Endodermal cell (in vitro differentiated cells): Measurements from ENCODE around the gene C5orf15. TPM values are rescaled to one million over a fixed set of nuclear protein-coding genes. Genes with fewer than 3 reads are reported as not detected.

ENCODE experiments used
- DNase-seq: peaks from one replicate; pipeline ENCODE4 v3.0.0-alpha.2; 2017
- H3K27ac ChIP-seq: 2 replicates; pipeline ENCODE4 v1.5.1; 2013; ENCODE audit warnings: mild to moderate bottlenecking, low read depth, low read length, moderate library complexity
- H3K27me3 ChIP-seq: 2 replicates; pipeline ENCODE4 v1.6.1; 2013; ENCODE audit warnings: mild to moderate bottlenecking, low read length, moderate library complexity; ENCODE audit not compliant: insufficient read depth, control insufficient read depth, poor library complexity, severe bottlenecking
- H3K36me3 ChIP-seq: 2 replicates; pipeline ENCODE4 v1.7.0; 2013; ENCODE audit warnings: mild to moderate bottlenecking, low read length, moderate library complexity; ENCODE audit not compliant: control insufficient read depth, insufficient read depth
- H3K4me1 ChIP-seq: one replicate; pipeline ENCODE4 v1.7.0; 2013; ENCODE audit warnings: low read length; ENCODE audit not compliant: control insufficient read depth, insufficient read depth
- H3K4me3 ChIP-seq: 2 replicates; pipeline ENCODE4 v1.5.1; 2013; ENCODE audit warnings: mild to moderate bottlenecking, low read length, moderate library complexity
- H3K9ac ChIP-seq: 2 replicates; pipeline ENCODE4 v1.6.1; 2013; ENCODE audit warnings: mild to moderate bottlenecking, low read length, moderate library complexity; ENCODE audit not compliant: poor library complexity, severe bottlenecking; ENCODE audit errors: extremely low read depth
- H3K9me3 ChIP-seq: 2 replicates; pipeline ENCODE4 v1.6.1; 2013; ENCODE audit warnings: mild to moderate bottlenecking, low read length, moderate library complexity; ENCODE audit not compliant: control insufficient read depth
- H3K27ac Mint-ChIP-seq: 2 replicates; pipeline ENCODE4 v1.8.0; 2020; ENCODE audit warnings: mixed read lengths
- H3K27me3 Mint-ChIP-seq: 2 replicates; pipeline ENCODE4 v1.8.0; 2021; ENCODE audit warnings: mild to moderate bottlenecking, mixed read lengths; ENCODE audit not compliant: insufficient read depth
- H3K36me3 Mint-ChIP-seq: 2 replicates; pipeline ENCODE4 v1.8.0; 2020; ENCODE audit warnings: low read depth, mixed read lengths
- H3K4me1 Mint-ChIP-seq: 2 replicates; pipeline ENCODE4 v1.8.0; 2020; ENCODE audit warnings: mixed read lengths
- H3K4me3 Mint-ChIP-seq: 2 replicates; pipeline ENCODE4 v1.8.0; 2020; ENCODE audit warnings: mild to moderate bottlenecking, moderate library complexity, mixed read lengths
- H3K9me3 Mint-ChIP-seq: 2 replicates; pipeline ENCODE4 v1.8.0; 2020; ENCODE audit warnings: mild to moderate bottlenecking, mixed read lengths
- CTCF ChIP-seq: fragments of 200-600 bp; sonication (generic); conservative IDR thresholded peaks from 2 replicates; pipeline ENCODE4 v1.5.0; 2021; ENCODE audit warnings: antibody characterized with exemption, mild to moderate bottlenecking
- WGBS, 2 experiments: methylation state at CpG; one replicate each; pipeline versions ENCODE4 v1.1.5 to v1.1.7; 2013; ENCODE audit warnings: missing lambda C conversion rate in 2 of 2, mixed read lengths in 1 of 2; ENCODE audit not compliant: insufficient coverage in 1 of 2, insufficient read length in 1 of 2; 5-methylcytosine and 5-hydroxymethylcytosine counted together
- total RNA-seq, 2 donors: library from RNA; stranded (reverse); fragmentation: NEBNext Ultra II Directional in 1 of 2; extraction: Animal tissue kit (Norgen Biotek cat#: 25700) in 1 of 2; gene quantifications; 2 replicates in 1 of 2; 3 replicates in 1 of 2; pipeline ENCODE4 v1.2.1, GENCODE V29; 2021

The C5orf15 gene
- total RNA-seq, 2 donors from 2014 or later = 37.6 to 37.7 TPM

GRCh38 chr5:133952729-133953567 lies 15.5 kb downstream of the C5orf15 start:
- no peak overlapping the region for H3K27ac ChIP-seq
- peak; percentile 38 for DNase-seq
- TF ChIP-seq CTCF = no peak
- no peaks in the 10 kb centered on the region for H3K4me1 ChIP-seq
- H3K36me3 Mint-ChIP-seq = peaks cover 24% of the 10 kb centered on the region
- H3K9me3 Mint-ChIP-seq = no peaks in the 10 kb centered on the region
- no peak overlapping the region for H3K9ac ChIP-seq
- H3K4me3 Mint-ChIP-seq = no peak overlapping the region
- H3K9me3 ChIP-seq = no peaks in the 10 kb centered on the region
- no peak overlapping the region for H3K27ac Mint-ChIP-seq
- peaks cover 4% of the 10 kb centered on the region for H3K27me3 ChIP-seq
- peaks cover 31% of the 10 kb centered on the region for H3K36me3 ChIP-seq
- peaks cover 1% of the 10 kb centered on the region for H3K27me3 Mint-ChIP-seq
- H3K4me1 Mint-ChIP-seq = no peaks in the 10 kb centered on the region
- no peak overlapping the region for H3K4me3 ChIP-seq
- WGBS, 2 experiments = 86 to 91% methylated on average over 7 to 10 of the region's 10 CpGs

- Mint-ChIP-seq H3K27ac (no peak overlapping the region), H3K36me3 (peaks cover 13% of the 10 kb centered on the region), H3K27me3 (peaks cover 1% of the 10 kb centered on the region), H3K4me1 (no peaks in the 10 kb centered on the region), H3K9me3 (no peaks in the 10 kb centered on the region), H3K4me3 (no peak overlapping the region)
- Histone ChIP-seq H3K27me3 (peaks cover 4% of the 10 kb centered on the region), H3K9me3 (no peaks in the 10 kb centered on the region), H3K9ac (no peak overlapping the region), H3K36me3 (peaks cover 13% of the 10 kb centered on the region), H3K27ac (no peak overlapping the region), H3K4me1 (no peaks in the 10 kb centered on the region), H3K4me3 (no peak overlapping the region)
- peak; percentile 23 for DNase-seq
- 73 to 96% methylated on average over 3 to 7 of the region's 7 CpGs for WGBS, 2 experiments
- no peak for TF ChIP-seq CTCF
Measured at GRCh38 chr5:133950821-133951612, 17.4 kb downstream of the C5orf15 start.

- no peaks in the 10 kb centered on the region for H3K9me3 ChIP-seq
- H3K27ac ChIP-seq = no peak overlapping the region
- peaks cover 4% of the 10 kb centered on the region for H3K27me3 ChIP-seq
- no peak overlapping the region for H3K27ac Mint-ChIP-seq
- peaks cover 1% of the 10 kb centered on the region for H3K27me3 Mint-ChIP-seq
- no peaks in the 10 kb centered on the region for H3K4me1 ChIP-seq
- TF ChIP-seq CTCF = no peak
- H3K9ac ChIP-seq = no peak overlapping the region
- no peaks in the 10 kb centered on the region for H3K9me3 Mint-ChIP-seq
- no peaks in the 10 kb centered on the region for H3K36me3 ChIP-seq
- no peak for DNase-seq
- H3K4me3 Mint-ChIP-seq = no peak overlapping the region
- H3K36me3 Mint-ChIP-seq = peaks cover 2% of the 10 kb centered on the region
- no peak overlapping the region for H3K4me3 ChIP-seq
- H3K4me1 Mint-ChIP-seq = no peaks in the 10 kb centered on the region
Measured at GRCh38 chr5:133948721-133949120, 19.7 kb downstream of the C5orf15 start.
